NT2/D1 (cell line): ENCODE measurements around the gene DYTN.

Experiments used
- YY1 ChIP-seq: IDR thresholded peaks from 2 replicates; pipeline ENCODE4 v1.6.1; 2011; ENCODE audit not compliant: insufficient read length, insufficient read depth
- ZNF274 ChIP-seq: IDR thresholded peaks from 2 replicates; pipeline ENCODE4 v1.6.1; 2011; ENCODE audit warnings: mild to moderate bottlenecking, low read depth, low read length

DNA sequence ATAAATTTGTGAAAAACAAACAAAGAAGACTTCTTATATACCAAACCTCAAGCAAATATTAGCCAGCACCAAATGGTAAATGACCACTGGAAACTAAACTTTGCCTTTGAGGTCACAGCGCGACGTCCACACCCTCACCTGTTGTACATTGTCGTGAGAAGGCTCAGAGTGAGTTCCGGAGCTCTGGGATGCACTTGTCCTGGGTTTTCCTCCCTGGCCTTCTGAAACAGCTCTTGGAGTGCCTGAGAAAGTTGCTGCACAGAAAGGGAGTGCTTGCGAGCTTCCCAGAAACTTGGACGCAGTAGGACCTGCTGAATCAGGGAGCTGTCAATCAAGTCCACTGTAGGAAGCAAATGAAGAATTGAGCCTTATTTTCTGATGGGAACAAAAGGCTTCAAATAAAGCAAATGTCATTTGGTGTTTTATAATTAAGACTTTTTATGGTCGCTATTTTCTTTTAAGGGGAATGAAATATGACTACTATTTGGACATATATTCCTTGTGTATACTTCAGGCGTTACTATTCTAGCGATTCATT is 11.0 kb downstream of the DYTN start:
- TF ChIP-seq ZNF274 (no peak), YY1 (no peak)
